ENCODE results near the gene ANP32E.

DNA sequence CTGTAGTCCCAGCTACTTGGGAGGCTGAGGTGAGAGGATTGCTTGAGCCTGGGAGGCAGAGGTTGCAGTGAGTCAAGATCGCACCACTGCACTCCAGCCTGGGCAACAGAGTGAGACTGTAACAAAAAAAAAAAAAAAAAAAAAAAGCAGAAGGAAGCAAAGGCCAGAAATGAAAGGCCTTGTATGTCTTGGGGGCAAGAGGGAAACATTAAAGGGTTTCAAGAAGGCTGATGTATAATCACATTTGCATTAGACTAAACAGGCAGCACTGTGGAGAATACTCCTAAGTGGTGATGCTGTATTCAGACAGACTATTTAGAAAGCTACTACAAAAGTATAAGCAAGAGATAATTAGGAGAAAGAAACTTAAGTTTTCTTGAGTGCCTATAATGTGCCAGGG is 10.4 kb downstream of the ANP32E start:
- TF ChIP-seq NRF1 (IDR thresholded peaks at IDR 0.05; ENCODE audit: low read depth, low read length) (no peak), EP300 (IDR thresholded peaks at IDR 0.05; ENCODE audit: borderline replicate concordance in 1 of 2, low read depth in 1 of 2, low read length in 1 of 2) (no peak), RFX5 (IDR thresholded peaks at IDR 0.05; ENCODE audit: low read length) (no peak), GABPA (IDR thresholded peaks at IDR 0.05; ENCODE audit: low read depth) (no peak), MXI1 (IDR thresholded peaks at IDR 0.05; ENCODE audit: low read depth, low read length) (no peak)
- TF ChIP-seq, protein P1, sequence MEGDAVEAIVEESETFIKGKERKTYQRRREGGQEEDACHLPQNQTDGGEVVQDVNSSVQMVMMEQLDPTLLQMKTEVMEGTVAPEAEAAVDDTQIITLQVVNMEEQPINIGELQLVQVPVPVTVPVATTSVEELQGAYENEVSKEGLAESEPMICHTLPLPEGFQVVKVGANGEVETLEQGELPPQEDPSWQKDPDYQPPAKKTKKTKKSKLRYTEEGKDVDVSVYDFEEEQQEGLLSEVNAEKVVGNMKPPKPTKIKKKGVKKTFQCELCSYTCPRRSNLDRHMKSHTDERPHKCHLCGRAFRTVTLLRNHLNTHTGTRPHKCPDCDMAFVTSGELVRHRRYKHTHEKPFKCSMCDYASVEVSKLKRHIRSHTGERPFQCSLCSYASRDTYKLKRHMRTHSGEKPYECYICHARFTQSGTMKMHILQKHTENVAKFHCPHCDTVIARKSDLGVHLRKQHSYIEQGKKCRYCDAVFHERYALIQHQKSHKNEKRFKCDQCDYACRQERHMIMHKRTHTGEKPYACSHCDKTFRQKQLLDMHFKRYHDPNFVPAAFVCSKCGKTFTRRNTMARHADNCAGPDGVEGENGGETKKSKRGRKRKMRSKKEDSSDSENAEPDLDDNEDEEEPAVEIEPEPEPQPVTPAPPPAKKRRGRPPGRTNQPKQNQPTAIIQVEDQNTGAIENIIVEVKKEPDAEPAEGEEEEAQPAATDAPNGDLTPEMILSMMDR (IDR thresholded peaks at IDR 0.05): no peak

Measured in SK-N-SH (cell line).